ENCODE results near the gene NEUROG1.

NEUROG1 gene

GRCh38 chr5:135487839-135488514 lies 47.8 kb downstream of the NEUROG1 start:
- ChIA-PET CTCF (interaction anchor here (0.9 to 3.4 kb wide), 4 partner anchors 10 to 64 kb away, joined by 3 to 14 read pairs (median 3); no protein-coding TSS in a partner anchor), POLR2A (interaction anchor here (1.0 to 1.5 kb wide), 4 partner anchors 10 to 54 kb away, joined by 3 to 4 read pairs (median 4); no protein-coding TSS in a partner anchor)
- DNase-seq (ENCODE audit: extremely low spot score) = no peak
- TF ChIP-seq NFRKB (IDR thresholded peaks at IDR 0.05) (no peak), FOXA1 (IDR thresholded peaks at IDR 0.05) (no peak)

- TF ChIP-seq FOXM1 (IDR thresholded peaks at IDR 0.05; ENCODE audit: borderline replicate concordance) (no peak), L3MBTL2 (conservative IDR thresholded peaks at IDR 0.05) (no peak), LEF1 (IDR thresholded peaks at IDR 0.05; ENCODE audit: borderline replicate concordance) (no peak), SUZ12 (IDR thresholded peaks at IDR 0.05) (no peak), ARNT (IDR thresholded peaks at IDR 0.05) (no peak), TARDBP (IDR thresholded peaks at IDR 0.05) (no peak), BHLHE40 (IDR thresholded peaks at IDR 0.05; ENCODE audit: borderline replicate concordance) (no peak), ZNF384 (IDR thresholded peaks at IDR 0.05) (no peak), CTBP1 (IDR thresholded peaks at IDR 0.05; ENCODE audit: borderline replicate concordance) (no peak), PKNOX1 (IDR thresholded peaks at IDR 0.05) (no peak), HDGF (IDR thresholded peaks at IDR 0.05; ENCODE audit: borderline replicate concordance) (no peak), SP1 (IDR thresholded peaks at IDR 0.05) (no peak)
- DNase-seq (ENCODE audit: extremely low spot score) = no peak
- CTCF ChIA-PET = interaction anchor here (0.9 to 3.4 kb wide), 2 partner anchors 21 to 65 kb away, joined by 3 to 14 read pairs; no protein-coding TSS in a partner anchor
- POLR2A ChIA-PET = no interaction called here
Observed at GRCh38 chr5:135487037-135487395, 48.7 kb downstream of the NEUROG1 start.

- TF ChIP-seq FOXA1 (IDR thresholded peaks at IDR 0.05) (no peak), ARNT (IDR thresholded peaks at IDR 0.05) (no peak), FOXM1 (IDR thresholded peaks at IDR 0.05; ENCODE audit: borderline replicate concordance) (no peak), HDGF (IDR thresholded peaks at IDR 0.05; ENCODE audit: borderline replicate concordance) (no peak), BHLHE40 (IDR thresholded peaks at IDR 0.05; ENCODE audit: borderline replicate concordance) (no peak), FOXK2 (IDR thresholded peaks at IDR 0.05) (no peak), ZNF384 (IDR thresholded peaks at IDR 0.05) (no peak), LEF1 (IDR thresholded peaks at IDR 0.05; ENCODE audit: borderline replicate concordance) (no peak)
- DNase-seq (ENCODE audit: extremely low spot score) = no peak
- ChIA-PET POLR2A (no interaction called here), CTCF (interaction anchor here (0.9 to 3.4 kb wide), 2 partner anchors 21 to 29 kb away, joined by 3 to 14 read pairs; no protein-coding TSS in a partner anchor)
Observed at GRCh38 chr5:135486131-135487036, 49.4 kb downstream of the NEUROG1 start.

GRCh38 chr5:135484674-135485086 lies 51.1 kb downstream of the NEUROG1 start:
- CTCF ChIA-PET = interaction anchor here (0.6 kb wide), 1 partner anchor 18 kb away, joined by 3 read pairs; no protein-coding TSS in a partner anchor
- TF ChIP-seq LEF1 (IDR thresholded peaks at IDR 0.05; ENCODE audit: borderline replicate concordance) (no peak), FOXK2 (IDR thresholded peaks at IDR 0.05) (no peak), ARNT (IDR thresholded peaks at IDR 0.05) (no peak), SUZ12 (IDR thresholded peaks at IDR 0.05) (no peak), ZNF384 (IDR thresholded peaks at IDR 0.05) (no peak), TARDBP (IDR thresholded peaks at IDR 0.05) (no peak), FOXM1 (IDR thresholded peaks at IDR 0.05; ENCODE audit: borderline replicate concordance) (no peak), FOXA1 (IDR thresholded peaks at IDR 0.05) (no peak), BHLHE40 (IDR thresholded peaks at IDR 0.05; ENCODE audit: borderline replicate concordance) (no peak), L3MBTL2 (conservative IDR thresholded peaks at IDR 0.05) (no peak), HDGF (IDR thresholded peaks at IDR 0.05; ENCODE audit: borderline replicate concordance) (no peak), ELF4 (IDR thresholded peaks at IDR 0.05) (no peak), SP1 (IDR thresholded peaks at IDR 0.05) (no peak)
- POLR2A ChIA-PET = no interaction called here
- DNase-seq (ENCODE audit: extremely low spot score) = no peak
